Caco-2 (cell line): ENCODE results near the gene IGSF3. TPM values are rescaled to one million over a fixed set of nuclear protein-coding genes. Genes with fewer than 3 reads are reported as not detected.

Source experiments
- BruUV-seq: library from RNA; stranded (reverse); fragments of 400-500 nt; replicated peaks from 2 replicates; lab custom pipeline; 2021; lab: Mats Ljungman, UMichigan
- CTCF ChIA-PET: fragments of 300-600 bp; sonication (Branson Sonifier 250); formaldehyde crosslinking; loops from one replicate; lab custom pipeline; 2022; ENCODE audit warnings: antibody characterized with exemption; lab: Charles Lee
- POLR2A ChIA-PET: fragments of 300-600 bp; sonication (Branson Sonifier 250); formaldehyde crosslinking; loops from one replicate; lab custom pipeline; 2022; ENCODE audit warnings: antibody characterized with exemption; lab: Charles Lee
- DNase-seq, 2 experiments: peaks; one replicate each; pipeline versions ENCODE4 v3.0.0 to v3.0.0-alpha.2; 2020 to 2022
- H3K27me3 ChIP-seq: replicated peaks from 2 replicates; pipeline ENCODE4 v1.6.0; 2011; ENCODE audit warnings: low read length; ENCODE audit not compliant: control insufficient read depth, insufficient read depth
- H3K36me3 ChIP-seq: 2 replicates; pipeline ENCODE4 v1.5.1; 2011; ENCODE audit warnings: low read length; ENCODE audit not compliant: control insufficient read depth, insufficient read depth
- H3K4me1 ChIP-seq: fragments of 250-450 bp; sonication (Bioruptor Pico); 2 replicates; pipeline ENCODE4 v1.5.1; 2020; ENCODE audit warnings: mild to moderate bottlenecking
- H3K4me3 ChIP-seq: 2 replicates; pipeline ENCODE4 v1.5.1; 2011; ENCODE audit warnings: low read depth, mild to moderate bottlenecking, control low read depth, low read length
- H3K9me3 ChIP-seq: fragments of 250-450 bp; sonication (Bioruptor Pico); 2 replicates; pipeline ENCODE4 v1.5.1; 2020; ENCODE audit warnings: mild to moderate bottlenecking, moderate library complexity
- H3K27ac Mint-ChIP-seq: one replicate; pipeline ENCODE4 v1.8.0; 2022; ENCODE audit warnings: mixed read lengths; ENCODE audit not compliant: unreplicated experiment
- H3K27me3 Mint-ChIP-seq: one replicate; pipeline ENCODE4 v1.8.0; 2022; ENCODE audit warnings: mixed read lengths; ENCODE audit not compliant: insufficient read depth, unreplicated experiment
- H3K36me3 Mint-ChIP-seq: one replicate; pipeline ENCODE4 v1.8.0; 2022; ENCODE audit warnings: mild to moderate bottlenecking, mixed read lengths; ENCODE audit not compliant: insufficient read depth, unreplicated experiment
- H3K4me1 Mint-ChIP-seq: one replicate; pipeline ENCODE4 v1.8.0; 2022; ENCODE audit warnings: low read depth, mixed read lengths; ENCODE audit not compliant: unreplicated experiment
- H3K4me3 Mint-ChIP-seq: one replicate; pipeline ENCODE4 v1.8.0; 2022; ENCODE audit warnings: mild to moderate bottlenecking, moderate library complexity, mixed read lengths; ENCODE audit not compliant: unreplicated experiment
- H3K9me3 Mint-ChIP-seq: one replicate; pipeline ENCODE4 v1.8.0; 2022; ENCODE audit warnings: mixed read lengths; ENCODE audit not compliant: unreplicated experiment
- intact Hi-C: fragments of 100-400 bp; cut with micrococcal nuclease; formaldehyde crosslinking; loops from one replicate; pipeline ENCODE4 v1.10.0; 2022; ENCODE audit not compliant: unreplicated experiment
- total RNA-seq: library from RNA; stranded (reverse); gene quantifications from 2 replicates; pipeline ENCODE4 v1.2.3, GENCODE V29; 2022
- TF ChIP-seq, protein P1 (sequence below), 2 experiments: fragments of 200-600 bp in 1 of 2; IDR thresholded peaks; 1 replicate in 1 of 2; 2 replicates in 1 of 2; pipeline versions ENCODE4 v1.5.1 to v1.8.0; 2011 to 2022; ENCODE audit warnings: antibody characterized with exemption in 1 of 2, control low read depth in 1 of 2, inconsistent platforms in 1 of 2, low read depth in 1 of 2, low read length in 1 of 2, mild to moderate bottlenecking in 1 of 2, moderate library complexity in 1 of 2; ENCODE audit not compliant: insufficient read depth in 1 of 2, severe bottlenecking in 1 of 2, unreplicated experiment in 1 of 2

The IGSF3 gene
- total RNA-seq, 1 experiment from 2014 or later, result 24.0 TPM

DNA sequence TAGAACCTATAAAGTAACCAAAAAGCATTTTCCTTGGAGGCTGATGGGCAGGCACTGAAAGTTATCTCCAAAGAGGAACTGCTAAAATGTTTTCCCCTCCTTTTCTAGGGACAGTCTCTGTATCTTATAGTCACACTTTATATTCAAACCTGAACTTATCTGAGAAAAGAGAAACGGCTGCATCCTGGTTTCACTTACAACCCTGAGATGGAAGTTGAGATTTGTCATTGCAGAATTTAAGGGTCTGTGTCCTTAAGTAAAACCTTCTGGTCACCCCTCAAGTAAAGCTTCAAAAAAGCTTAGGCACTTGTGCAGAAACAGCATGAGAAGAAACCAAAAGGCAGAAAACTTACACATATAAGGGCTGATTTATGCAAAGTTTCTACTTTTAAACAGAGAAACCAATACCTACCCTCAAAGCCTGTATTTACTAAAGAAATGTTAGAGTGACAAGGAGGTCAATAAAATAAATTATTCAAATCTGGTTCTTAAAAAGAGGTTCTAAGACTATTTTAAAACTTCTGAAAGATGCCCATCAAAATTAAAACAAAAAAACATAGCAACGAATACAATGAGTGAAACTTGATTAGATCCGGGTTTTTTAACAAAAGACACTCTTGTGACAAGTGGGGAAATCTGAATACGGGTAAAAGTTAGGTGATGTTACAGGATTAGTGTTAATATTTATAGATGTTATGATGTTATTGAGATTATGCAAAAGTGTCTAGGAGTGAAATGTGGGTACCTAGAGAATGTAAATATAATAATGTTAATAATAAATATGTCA lies 106.6 kb downstream of the IGSF3 start:
- intact Hi-C loops, result no loop called here
- Histone ChIP-seq H3K9me3 (no peaks in the 10 kb centered on the region), H3K4me3 (no peak overlapping the region), H3K4me1 (no peaks in the 10 kb centered on the region), H3K36me3 (no peaks in the 10 kb centered on the region), H3K27me3 (no peaks in the 10 kb centered on the region)
- Mint-ChIP-seq H3K27me3 (no peaks in the 10 kb centered on the region), H3K27ac (no peak overlapping the region), H3K9me3 (peaks cover 25% of the 10 kb centered on the region), H3K36me3 (peaks cover 6% of the 10 kb centered on the region), H3K4me3 (no peak overlapping the region), H3K4me1 (no peaks in the 10 kb centered on the region)
- ChIA-PET CTCF (no interaction called here), POLR2A (no interaction called here)
- no peak for DNase-seq
- no TSS peak for BruUV-seq
- TF ChIP-seq, protein P1, sequence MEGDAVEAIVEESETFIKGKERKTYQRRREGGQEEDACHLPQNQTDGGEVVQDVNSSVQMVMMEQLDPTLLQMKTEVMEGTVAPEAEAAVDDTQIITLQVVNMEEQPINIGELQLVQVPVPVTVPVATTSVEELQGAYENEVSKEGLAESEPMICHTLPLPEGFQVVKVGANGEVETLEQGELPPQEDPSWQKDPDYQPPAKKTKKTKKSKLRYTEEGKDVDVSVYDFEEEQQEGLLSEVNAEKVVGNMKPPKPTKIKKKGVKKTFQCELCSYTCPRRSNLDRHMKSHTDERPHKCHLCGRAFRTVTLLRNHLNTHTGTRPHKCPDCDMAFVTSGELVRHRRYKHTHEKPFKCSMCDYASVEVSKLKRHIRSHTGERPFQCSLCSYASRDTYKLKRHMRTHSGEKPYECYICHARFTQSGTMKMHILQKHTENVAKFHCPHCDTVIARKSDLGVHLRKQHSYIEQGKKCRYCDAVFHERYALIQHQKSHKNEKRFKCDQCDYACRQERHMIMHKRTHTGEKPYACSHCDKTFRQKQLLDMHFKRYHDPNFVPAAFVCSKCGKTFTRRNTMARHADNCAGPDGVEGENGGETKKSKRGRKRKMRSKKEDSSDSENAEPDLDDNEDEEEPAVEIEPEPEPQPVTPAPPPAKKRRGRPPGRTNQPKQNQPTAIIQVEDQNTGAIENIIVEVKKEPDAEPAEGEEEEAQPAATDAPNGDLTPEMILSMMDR (IDR thresholded peaks at IDR 0.05; ENCODE audit: insufficient read depth in 1 of 2, low read depth in 1 of 2, low read length in 1 of 2, severe bottlenecking in 1 of 2, unreplicated experiment in 1 of 2), result no peak

DNA sequence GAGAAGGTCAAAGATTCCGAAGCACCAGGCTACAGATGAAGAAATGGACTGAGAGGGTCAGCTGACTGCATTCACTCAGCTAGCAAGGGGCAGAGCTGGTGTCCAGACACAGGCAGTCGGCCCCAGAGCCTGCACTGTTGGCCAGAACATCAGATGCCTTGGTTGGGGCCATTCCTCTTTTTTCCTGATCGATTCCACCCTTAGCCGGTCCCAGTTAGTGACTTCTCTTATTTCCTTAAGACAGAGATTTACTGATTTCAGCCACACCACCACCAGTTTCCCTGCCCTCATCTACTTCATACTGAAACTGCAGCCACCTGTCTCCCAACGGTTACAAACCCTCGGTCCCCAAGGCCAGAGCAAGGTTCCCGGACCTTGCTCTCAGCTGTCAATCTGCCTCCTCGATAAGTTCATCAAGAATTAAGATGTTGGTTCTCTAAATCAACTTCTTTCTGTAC lies 108.2 kb downstream of the IGSF3 start:
- H3K36me3 Mint-ChIP-seq, result peaks cover 4% of the 10 kb centered on the region
- Histone ChIP-seq H3K9me3 (no peaks in the 10 kb centered on the region), H3K4me1 (no peaks in the 10 kb centered on the region), H3K27me3 (no peaks in the 10 kb centered on the region), H3K36me3 (no peaks in the 10 kb centered on the region), H3K4me3 (no peak overlapping the region)
- TF ChIP-seq, protein P1 (IDR thresholded peaks at IDR 0.05; ENCODE audit: insufficient read depth in 1 of 2, low read depth in 1 of 2, low read length in 1 of 2, severe bottlenecking in 1 of 2, unreplicated experiment in 1 of 2), result no peak
- H3K9me3 Mint-ChIP-seq, result peaks cover 15% of the 10 kb centered on the region
- H3K27me3 Mint-ChIP-seq, result no peaks in the 10 kb centered on the region
- POLR2A ChIA-PET, result no interaction called here
- no TSS peak for BruUV-seq
- H3K27ac Mint-ChIP-seq, result no peak overlapping the region
- intact Hi-C loops, result no loop called here
- CTCF ChIA-PET, result no interaction called here
- H3K4me1 Mint-ChIP-seq, result no peaks in the 10 kb centered on the region
- no peak for DNase-seq
- H3K4me3 Mint-ChIP-seq, result no peak overlapping the region

DNA sequence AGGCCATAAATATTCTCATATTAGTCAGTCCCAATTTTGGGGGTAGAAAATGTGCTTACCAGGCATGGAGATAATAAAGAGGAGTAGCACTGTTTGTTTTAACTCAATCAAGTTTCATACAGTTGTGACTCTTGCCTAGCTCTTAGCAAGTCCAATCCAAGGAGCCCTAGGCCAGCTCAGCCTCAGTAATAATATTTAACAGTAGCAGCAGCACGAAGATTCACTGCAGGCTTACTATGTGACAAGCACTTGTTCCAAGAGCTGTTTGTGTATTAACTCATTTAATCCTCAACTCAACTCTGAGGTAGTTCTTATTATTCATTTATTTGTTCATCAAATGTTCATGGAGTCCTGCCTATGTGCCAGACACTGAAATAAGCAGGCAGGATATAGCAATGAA lies 109.0 kb downstream of the IGSF3 start:
- Histone ChIP-seq H3K9me3 (no peaks in the 10 kb centered on the region), H3K4me1 (no peaks in the 10 kb centered on the region), H3K27me3 (no peaks in the 10 kb centered on the region), H3K36me3 (no peaks in the 10 kb centered on the region), H3K4me3 (no peak overlapping the region)
- H3K27ac Mint-ChIP-seq, result no peak overlapping the region
- H3K4me3 Mint-ChIP-seq, result no peak overlapping the region
- CTCF ChIA-PET, result no interaction called here
- BruUV-seq, result no TSS peak
- H3K4me1 Mint-ChIP-seq, result no peaks in the 10 kb centered on the region
- TF ChIP-seq, protein P1 (IDR thresholded peaks at IDR 0.05; ENCODE audit: insufficient read depth in 1 of 2, low read depth in 1 of 2, low read length in 1 of 2, severe bottlenecking in 1 of 2, unreplicated experiment in 1 of 2), result no peak
- intact Hi-C loops, result no loop called here
- H3K9me3 Mint-ChIP-seq, result peaks cover 13% of the 10 kb centered on the region
- POLR2A ChIA-PET, result no interaction called here
- DNase-seq, result no peak
- no peaks in the 10 kb centered on the region for H3K27me3 Mint-ChIP-seq
- H3K36me3 Mint-ChIP-seq, result no peaks in the 10 kb centered on the region
